HG02763 (cell line): ENCODE measurements around the gene CD48.
"Not testable (repeated sequence)": the region's sequence is repeated elsewhere in the genome, so short reads cannot be mapped to it uniquely, and the experiment has no call there.

ENCODE experiments used
- ATAC-seq: cut with Tn5 transposase; IDR thresholded peaks from one replicate; pipeline ENCODE4 v1.9.1; 2021; ENCODE audit warnings: mild to moderate bottlenecking, moderate library complexity; ENCODE audit not compliant: unreplicated experiment

The CD48 gene

DNA sequence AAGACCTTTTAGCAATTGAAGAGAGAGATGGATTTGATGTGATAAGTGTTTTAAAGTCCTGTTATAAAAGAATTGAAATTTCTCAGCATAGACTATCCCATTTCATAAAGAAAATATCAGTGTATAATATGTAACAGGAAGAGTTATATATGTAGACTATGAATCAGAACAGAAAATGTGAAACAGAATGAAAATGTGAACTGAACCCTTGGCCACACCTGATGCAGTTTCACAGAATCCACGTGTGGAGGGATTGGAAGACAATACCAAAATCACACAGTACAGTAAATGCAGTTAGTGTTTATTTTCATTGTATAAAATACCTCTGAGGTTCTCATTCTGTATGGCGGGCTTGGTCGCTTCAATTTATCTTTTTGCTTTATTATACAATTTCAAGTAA is 54.9 kb downstream of the CD48 start:
- no peak for ATAC-seq

DNA sequence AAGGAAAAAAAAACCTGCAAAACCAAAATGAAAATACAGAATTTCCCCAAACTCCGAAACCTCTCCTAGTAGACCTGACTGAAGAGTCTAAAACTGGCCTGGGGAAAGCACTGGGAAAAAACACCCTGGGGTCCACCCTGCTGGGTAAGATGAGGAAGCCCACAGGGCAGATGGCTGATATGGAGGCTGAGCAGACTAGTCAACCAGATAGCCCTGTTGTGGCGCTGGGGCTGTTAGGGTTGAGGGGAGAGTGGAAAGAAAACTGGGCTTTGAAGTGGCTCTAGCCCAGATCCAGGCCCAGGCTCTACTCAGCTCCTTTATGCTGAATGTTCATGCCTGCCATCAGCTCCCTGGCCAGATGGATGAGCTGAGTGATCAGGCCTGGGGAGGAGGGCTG is 58.0 kb downstream of the CD48 start:
- peak; percentile 32 for ATAC-seq

DNA sequence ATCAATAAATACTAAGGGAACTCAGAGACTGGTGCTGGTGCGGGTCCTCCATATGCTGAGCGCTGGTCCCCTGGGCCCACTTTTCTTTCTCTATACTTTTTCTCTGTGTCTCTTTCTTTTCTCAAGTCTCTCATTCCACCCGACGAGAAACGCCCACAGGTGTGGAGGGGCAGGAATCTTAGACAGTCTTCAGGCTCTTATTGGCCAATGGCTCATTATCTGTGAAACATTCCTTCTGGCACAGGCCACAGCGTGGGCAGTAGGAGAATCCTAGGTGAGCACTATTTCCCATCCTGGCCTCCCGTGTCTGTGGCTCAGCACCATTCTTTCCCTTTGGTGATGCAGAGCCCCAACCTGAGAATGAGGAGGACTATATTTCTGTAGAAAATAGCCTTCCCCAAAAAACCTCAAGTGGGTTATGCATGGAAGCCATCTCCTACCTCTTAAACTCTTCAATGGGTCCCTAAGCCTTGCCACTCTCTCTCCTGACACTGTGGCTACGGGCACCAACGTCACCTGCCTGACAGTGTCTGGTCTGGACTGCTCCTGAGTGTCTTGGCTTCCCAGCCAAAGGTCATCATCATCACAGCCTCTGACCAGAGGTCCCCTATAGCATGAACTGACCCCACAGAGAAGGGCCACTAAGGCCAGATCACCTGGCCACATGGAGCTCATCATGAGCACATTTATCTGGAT is 58.5 kb downstream of the CD48 start:
- peak; percentile 27 for ATAC-seq

- ATAC-seq, result not testable (repeated sequence)
These were observed 59.5 kb downstream of the CD48 start for GRCh38 chr1:160652065-160652641.

DNA sequence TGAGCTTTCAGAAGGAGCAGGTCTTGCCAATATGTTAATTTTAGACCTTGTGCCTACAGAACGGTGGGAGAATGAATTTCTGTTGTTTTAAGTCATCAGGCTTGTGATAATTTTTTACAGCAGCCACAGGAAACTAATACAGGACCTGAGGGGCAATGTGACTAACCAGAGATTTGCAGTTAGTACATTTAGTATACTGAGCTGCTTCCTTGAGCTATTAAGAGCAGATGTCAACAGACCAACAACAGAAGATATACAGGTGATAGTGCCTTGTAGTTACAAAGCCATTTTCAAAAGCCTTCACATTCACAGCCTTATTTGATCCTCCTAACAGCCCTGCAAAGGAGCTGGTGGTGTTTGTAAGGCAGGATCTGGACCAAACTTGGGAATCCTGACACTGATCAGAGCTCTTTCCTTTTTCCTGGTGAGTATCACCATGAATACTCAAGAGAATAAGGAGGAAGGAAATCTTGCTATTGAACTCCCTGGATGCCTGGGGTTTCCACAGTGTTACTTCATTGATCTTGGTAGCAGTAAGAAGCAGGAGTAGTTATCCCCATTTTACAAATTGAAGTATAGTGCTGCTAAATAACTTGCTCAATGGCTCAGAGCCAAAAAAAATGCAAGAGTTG is 60.1 kb downstream of the CD48 start:
- no peak for ATAC-seq

DNA sequence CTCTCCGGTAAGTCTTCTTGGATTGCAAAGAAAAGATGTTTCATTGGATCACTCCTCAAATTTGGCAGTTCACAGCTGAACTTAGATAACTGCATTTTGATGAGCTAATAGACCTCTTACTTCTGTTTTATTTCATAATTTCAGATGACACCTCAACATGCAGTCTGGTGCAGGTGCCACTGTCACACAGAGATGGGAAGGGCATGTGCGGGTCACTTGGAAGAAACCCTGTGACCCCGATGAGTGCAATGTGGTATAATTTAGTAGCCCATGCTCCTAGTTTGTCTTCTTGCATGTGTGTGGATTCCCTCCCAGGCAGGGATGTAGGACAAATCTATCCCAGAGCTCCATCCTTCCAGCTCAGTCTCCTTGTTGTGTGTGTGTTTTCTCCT is 64.3 kb downstream of the CD48 start:
- no peak for ATAC-seq

DNA sequence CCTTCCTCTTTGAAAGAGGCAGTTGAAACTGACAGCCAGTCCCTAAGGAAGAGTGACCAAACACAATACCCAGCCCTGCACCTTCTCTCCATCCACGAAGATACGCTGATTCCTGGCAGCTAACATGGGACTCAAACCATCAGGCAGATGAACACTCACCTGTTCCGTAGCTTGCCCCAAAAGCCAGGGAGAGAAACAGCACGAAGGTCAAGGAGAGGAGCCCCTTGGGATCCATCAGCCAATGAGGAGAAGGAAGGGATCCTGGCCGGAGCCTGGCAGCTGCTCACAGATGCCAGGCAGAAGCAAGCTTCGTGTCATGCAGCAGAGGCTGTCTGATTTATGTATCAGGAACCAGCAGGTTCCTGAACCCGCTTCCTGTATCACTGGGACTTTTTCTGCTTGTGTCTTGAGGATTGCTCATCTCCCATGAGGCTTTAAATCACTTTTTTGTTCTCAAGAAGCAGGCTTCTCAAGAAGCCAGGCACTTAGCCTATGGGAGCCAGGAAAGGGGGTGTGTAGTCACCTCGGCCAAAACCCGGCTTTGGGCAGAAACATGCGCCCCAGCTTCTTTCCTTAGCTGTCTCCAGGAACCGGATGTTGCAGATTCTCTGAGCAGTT is 64.8 kb downstream of the CD48 start, which contains the start of gene SLAMF1:
TSS of gene SLAMF1 (minus strand) at position 334 of the 618 bp plus-strand sequence. CDS start at position 235, 99 bp downstream.
- peak; percentile 43 for ATAC-seq

DNA sequence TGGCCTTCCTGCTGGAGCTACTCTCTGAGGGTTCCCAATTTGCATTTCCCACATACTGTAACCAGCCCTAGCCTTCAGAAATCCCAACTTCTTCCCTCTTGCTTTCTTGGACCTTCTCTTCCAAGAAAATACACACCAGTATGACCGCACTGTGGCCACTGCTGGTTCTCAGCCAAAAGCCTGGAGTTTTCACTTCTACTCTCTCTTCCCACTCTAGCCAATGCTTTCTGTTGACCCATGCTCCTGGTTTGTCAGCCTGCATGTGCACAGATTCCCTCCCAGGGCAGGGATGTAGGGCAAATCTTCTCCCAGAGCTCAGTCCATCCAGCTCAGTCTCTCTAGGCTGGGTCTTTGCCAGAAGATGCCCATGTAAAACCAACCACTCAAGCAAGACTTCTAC is 65.4 kb downstream of the CD48 start:
- no peak for ATAC-seq

GRCh38 chr1:160645386-160646130 is 66.1 kb downstream of the CD48 start:
- ATAC-seq, result no peak

DNA sequence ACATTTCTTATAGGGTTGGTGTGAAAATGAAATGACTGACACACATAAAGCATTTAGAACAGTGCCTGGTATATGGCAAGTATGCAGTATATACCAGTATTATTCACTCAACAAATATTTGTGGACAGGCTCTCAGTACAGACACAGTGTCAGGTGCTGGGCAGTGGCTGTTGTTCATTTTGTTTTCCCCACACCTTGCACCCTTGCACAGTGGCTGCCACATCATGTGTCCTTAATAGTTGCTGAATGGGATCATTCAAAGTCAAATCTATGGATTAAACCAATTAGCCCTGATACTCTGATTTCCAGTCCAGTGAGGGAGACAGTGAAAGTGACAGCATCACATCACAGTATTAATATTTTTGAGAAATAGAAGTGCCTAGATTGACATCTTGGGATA is 67.2 kb downstream of the CD48 start:
- no peak for ATAC-seq

DNA sequence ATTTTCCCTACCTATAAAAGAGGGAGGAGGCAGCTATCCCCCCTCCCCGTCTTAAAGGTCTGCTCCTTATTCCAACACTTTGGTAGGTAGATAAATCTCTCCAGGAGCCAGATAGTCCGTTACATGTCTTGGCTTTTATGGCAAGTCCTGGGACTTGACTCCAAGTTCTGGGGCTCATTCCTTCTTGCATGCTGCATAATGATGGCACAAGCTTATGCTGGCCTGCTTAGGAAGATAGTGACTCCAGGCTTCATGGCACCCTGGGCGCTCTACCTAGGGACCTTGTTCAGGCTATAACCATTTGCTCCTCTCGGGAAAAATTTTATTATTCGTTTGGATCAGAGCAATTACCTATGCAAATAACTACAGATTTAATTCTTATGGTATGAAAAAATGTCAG is 68.5 kb downstream of the CD48 start:
- ATAC-seq, result no peak

- ATAC-seq, result no peak
These were observed 69.4 kb downstream of the CD48 start for GRCh38 chr1:160642281-160642644.

DNA sequence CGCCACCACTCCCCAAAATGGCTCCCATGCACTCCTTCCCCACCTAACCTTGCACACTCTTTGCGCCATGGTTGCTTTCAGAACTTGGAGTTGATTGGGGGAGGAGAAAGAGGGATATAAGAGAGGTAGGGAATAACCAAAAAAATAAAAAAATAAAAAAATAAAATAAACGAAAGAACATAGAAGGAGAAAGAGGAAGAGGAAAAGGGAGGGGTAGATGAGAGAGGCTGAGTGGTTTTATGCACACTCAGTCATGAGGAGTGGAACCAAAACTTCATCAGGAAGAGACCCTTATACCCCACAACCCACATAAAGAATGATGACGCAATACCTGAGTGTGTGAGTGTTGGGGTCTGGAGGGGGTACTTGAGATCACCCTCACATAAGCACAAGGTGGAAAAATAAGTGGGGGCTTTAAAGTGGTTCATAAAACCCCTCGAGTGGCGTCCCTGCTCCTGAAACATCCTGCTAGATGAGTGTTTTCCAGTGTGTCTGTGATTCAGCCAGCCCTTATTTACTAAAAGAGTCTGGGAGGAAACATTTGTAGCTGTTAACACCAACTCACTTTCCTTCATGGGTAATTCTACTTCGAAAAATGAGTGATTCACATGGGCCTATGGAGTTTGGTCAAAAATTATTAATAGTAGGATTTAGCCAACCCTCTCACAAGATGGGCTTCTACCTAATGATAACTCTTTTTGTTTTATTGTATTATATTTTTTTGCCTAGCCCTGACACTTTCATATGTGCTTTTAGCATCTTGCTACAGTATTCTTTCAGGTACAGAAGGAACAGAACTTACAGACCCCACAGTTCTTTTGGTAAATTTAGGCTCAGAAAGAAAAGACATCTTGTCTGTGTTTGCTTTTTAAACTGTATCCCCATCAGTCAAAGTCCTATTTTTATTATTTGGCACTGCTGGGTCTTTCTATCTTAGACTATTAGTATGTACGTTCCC is 70.0 kb downstream of the CD48 start:
- ATAC-seq, result no peak

- no peak for ATAC-seq
These were observed 71.1 kb downstream of the CD48 start for GRCh38 chr1:160640359-160641123.

DNA sequence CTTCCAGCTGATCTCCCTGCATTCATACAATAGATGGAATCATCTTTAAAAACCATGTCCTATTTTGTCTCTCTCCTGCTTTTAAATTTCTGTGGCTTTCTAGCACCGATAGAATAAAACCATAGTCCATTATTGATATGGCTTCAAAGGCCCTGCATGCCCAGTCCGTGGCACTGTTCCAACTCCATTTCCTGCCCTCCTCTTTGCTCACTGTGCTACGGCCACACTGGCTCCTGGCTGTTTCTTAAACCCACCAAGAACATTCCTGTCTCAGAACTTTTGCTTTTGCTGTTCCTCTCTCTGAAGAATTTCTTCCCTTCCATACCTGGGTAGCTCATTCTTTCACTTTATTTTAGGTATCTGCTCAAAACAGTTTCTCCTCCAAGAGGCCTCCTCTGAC is 72.0 kb downstream of the CD48 start:
- no peak for ATAC-seq

DNA sequence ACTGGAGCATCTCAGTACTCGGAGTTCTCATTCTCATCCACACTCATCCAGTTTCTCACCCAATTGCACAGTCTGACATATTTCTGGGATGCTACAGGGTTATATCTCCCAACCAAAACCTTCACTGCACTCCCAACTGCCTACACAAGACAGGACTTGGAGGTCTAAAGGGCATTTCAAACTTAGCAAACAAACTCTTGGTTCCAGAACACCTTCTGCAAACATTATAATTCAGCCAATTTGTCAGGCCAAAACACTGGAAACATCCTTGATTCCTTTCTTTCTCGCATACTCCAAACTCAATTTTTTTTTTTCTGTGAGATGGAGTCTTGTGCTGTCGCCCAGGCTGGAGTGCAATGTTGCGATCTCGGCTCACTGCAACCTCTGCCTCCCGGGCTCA is 72.7 kb downstream of the CD48 start:
- ATAC-seq, result no peak

GRCh38 chr1:160638540-160638857 is 73.1 kb downstream of the CD48 start:
- no peak for ATAC-seq

- ATAC-seq, result no peak
These were observed 73.6 kb downstream of the CD48 start for GRCh38 chr1:160637821-160638539.

GRCh38 chr1:160637065-160637464 is 74.6 kb downstream of the CD48 start:
- no peak for ATAC-seq
